ENCODE data around the gene SPAG16. TPM values are rescaled to one million over a fixed set of nuclear protein-coding genes. Genes with fewer than 3 reads are reported as not detected.

The SPAG16 gene
- total RNA-seq, 1 experiment from 2014 or later, result 17.3 TPM

GRCh38 chr2:213544940-213545339 is 260.7 kb downstream of the SPAG16 start:
- H3K23ac ChIP-seq (ENCODE audit: insufficient read length, low read depth, low read length), result no peak overlapping the region
- H3K79me2 ChIP-seq (ENCODE audit: insufficient read depth, low read length), result no peaks in the 10 kb centered on the region
- H3K4me1 ChIP-seq (ENCODE audit: insufficient read depth, low read length), result no peaks in the 10 kb centered on the region
- no peak overlapping the region for H3K27ac Mint-ChIP-seq
- H4K5ac ChIP-seq (ENCODE audit: insufficient read length, low read depth, low read length), result no peak overlapping the region
- no peak overlapping the region for H2BK15ac ChIP-seq (ENCODE audit: low read depth, low read length)
- H2BK120ac ChIP-seq (ENCODE audit: low read depth, low read length, poor library complexity, severe bottlenecking), result no peak overlapping the region
- H3K18ac ChIP-seq (ENCODE audit: insufficient read length, low read depth, low read length), result no peak overlapping the region
- no peaks in the 10 kb centered on the region for H3K27me3 ChIP-seq (ENCODE audit: insufficient read depth, low read length)
- no peak overlapping the region for H2BK5ac ChIP-seq (ENCODE audit: insufficient read length, low read length)
- H3K4me1 Mint-ChIP-seq, result peaks cover 6 to 14% of the 10 kb centered on the region in 2 experiments
- no peaks in the 10 kb centered on the region for H3K36me3 Mint-ChIP-seq (ENCODE audit: insufficient read depth in 1 of 3, low read depth in 3 of 3)
- H3K79me1 ChIP-seq (ENCODE audit: insufficient read depth, low read depth, low read length, poor library complexity, severe bottlenecking), result no peaks in the 10 kb centered on the region
- no peaks in the 10 kb centered on the region for H4K20me1 ChIP-seq (ENCODE audit: control insufficient read depth, insufficient read depth, insufficient read length)
- no peak overlapping the region for H2BK12ac ChIP-seq (ENCODE audit: insufficient read length, low read depth, low read length)
- DNase-seq, result no peak
- H2AK5ac ChIP-seq (ENCODE audit: insufficient read length, low read length), result no peak overlapping the region
- H4K91ac ChIP-seq (ENCODE audit: insufficient read length, low read depth, low read length), result no peak overlapping the region
- no peak overlapping the region for H3T11ph ChIP-seq (ENCODE audit: low read length)
- H3K4me3 Mint-ChIP-seq, result no peak overlapping the region
- H3K56ac ChIP-seq (ENCODE audit: insufficient read length, low read depth, low read length), result no peak overlapping the region
- H3K4ac ChIP-seq (ENCODE audit: low read depth, low read length), result no peak overlapping the region
- no peak overlapping the region for H2AFZ ChIP-seq (ENCODE audit: low read length)
- H3K14ac ChIP-seq (ENCODE audit: insufficient read depth, low read length), result no peak overlapping the region
- TF ChIP-seq, protein P1, sequence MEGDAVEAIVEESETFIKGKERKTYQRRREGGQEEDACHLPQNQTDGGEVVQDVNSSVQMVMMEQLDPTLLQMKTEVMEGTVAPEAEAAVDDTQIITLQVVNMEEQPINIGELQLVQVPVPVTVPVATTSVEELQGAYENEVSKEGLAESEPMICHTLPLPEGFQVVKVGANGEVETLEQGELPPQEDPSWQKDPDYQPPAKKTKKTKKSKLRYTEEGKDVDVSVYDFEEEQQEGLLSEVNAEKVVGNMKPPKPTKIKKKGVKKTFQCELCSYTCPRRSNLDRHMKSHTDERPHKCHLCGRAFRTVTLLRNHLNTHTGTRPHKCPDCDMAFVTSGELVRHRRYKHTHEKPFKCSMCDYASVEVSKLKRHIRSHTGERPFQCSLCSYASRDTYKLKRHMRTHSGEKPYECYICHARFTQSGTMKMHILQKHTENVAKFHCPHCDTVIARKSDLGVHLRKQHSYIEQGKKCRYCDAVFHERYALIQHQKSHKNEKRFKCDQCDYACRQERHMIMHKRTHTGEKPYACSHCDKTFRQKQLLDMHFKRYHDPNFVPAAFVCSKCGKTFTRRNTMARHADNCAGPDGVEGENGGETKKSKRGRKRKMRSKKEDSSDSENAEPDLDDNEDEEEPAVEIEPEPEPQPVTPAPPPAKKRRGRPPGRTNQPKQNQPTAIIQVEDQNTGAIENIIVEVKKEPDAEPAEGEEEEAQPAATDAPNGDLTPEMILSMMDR (conservative IDR thresholded peaks at IDR 0.05), result no peak
- no peak overlapping the region for H3K4me2 ChIP-seq (ENCODE audit: insufficient read depth, insufficient read length, low read length)
- H3K9me3 Mint-ChIP-seq, result no peaks in the 10 kb centered on the region
- no peak overlapping the region for H3K9ac ChIP-seq (ENCODE audit: extremely low read depth, insufficient read length, low read length)
- H3K9me3 ChIP-seq (ENCODE audit: control insufficient read depth, low read depth, low read length), result no peaks in the 10 kb centered on the region
- WGBS (ENCODE audit: extremely low coverage, insufficient read length, low lambda C conversion rate), result no CpG with 5 or more reads among the region's 1 CpG
- no peaks in the 10 kb centered on the region for H3K23me2 ChIP-seq (ENCODE audit: insufficient read length, low read depth, low read length, poor library complexity, severe bottlenecking)
- H4K8ac ChIP-seq (replicated peaks; ENCODE audit: insufficient read length, low read depth, low read length), result no peak overlapping the region
- no peaks in the 10 kb centered on the region for H3K27me3 Mint-ChIP-seq (ENCODE audit: low read depth)
- no peak overlapping the region for H3K27ac ChIP-seq (ENCODE audit: insufficient read length, low read depth, low read length)
- no peak overlapping the region for H2BK20ac ChIP-seq (ENCODE audit: low read depth, low read length, poor library complexity, severe bottlenecking)

All from H9 (cell line).